ENCODE data around the gene VPS51. TPM values are rescaled to one million over a fixed set of nuclear protein-coding genes. Genes with fewer than 3 reads are reported as not detected.

The VPS51 gene
- total RNA-seq, 2 experiments from 2014 or later: 104 to 116 TPM

DNA sequence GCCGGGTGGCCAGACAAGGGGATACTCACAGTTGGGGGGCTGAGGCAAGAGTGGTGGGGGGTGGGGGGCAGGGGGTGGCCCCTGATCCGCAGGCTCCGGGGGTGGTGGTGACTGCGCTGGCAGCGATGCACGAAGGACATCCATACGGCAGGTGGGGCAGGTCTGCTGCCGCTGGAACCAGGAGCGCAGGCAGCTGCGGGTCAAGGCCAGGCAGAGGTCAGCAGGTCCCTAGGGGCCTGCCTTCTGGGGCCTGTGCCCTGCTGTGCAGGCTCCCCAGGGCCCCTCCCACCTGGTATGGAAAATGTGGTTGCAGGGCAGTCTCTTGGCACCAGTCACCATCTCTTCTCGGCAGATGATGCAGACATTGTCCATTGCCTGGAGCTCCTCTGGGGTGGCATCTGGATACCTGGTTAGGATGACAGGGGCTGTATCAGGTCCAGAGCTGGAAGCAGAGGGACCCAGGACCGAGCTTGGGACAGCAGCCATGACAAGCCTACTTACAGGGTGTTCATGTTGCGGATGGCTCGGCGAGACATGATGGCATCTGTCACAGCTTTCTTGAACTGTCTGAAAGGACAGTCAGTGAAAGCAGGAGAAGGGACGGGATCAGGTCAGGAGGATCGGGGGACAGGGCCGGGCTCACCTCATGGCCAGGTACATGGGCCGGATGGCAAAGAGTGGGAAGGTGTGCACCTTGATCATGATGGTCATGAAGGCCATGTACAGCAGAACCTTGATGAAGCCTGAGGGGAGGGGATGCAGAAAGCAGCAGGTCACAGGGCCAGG, 34.8 kb downstream of the VPS51 start:
- H3K27ac Mint-ChIP-seq: no peak overlapping the region
- H3K4me1 Mint-ChIP-seq: peaks cover 24% of the 10 kb centered on the region
- no peak overlapping the region for H3K4me3 Mint-ChIP-seq
- H3K9me3 Mint-ChIP-seq (ENCODE audit: low read depth): no peaks in the 10 kb centered on the region
- DNase-seq (no peak), ATAC-seq (no peak)
- H3K36me3 Mint-ChIP-seq: peaks cover 13% of the 10 kb centered on the region
- CTCF ChIA-PET: interaction anchor here (1.7 to 1.9 kb wide), 2 partner anchors 14 to 117 kb away, joined by 5 to 8 read pairs; partner anchors contain the start of genes ARL2 and ZNHIT2
- H3K27me3 Mint-ChIP-seq: no peaks in the 10 kb centered on the region

DNA sequence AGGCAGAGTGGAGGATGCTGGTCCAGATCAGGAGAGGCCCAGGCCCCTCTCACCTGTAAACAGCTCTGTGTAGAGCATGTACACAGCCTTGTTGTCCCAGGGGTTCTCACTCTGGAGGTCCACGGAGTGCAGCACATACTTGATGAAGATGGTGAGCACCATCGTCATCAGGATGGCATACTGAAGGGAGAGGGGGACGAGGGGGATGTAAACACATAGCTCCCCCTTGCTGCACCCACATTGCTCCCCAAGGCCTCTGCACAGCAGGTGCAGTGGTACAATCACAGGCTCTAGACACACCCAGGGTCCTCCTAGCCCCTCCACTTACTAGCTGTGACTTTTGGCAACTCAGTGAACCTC, 35.4 kb downstream of the VPS51 start:
- no peak for DNase-seq
- CTCF ChIA-PET: interaction anchor here (1.0 to 1.9 kb wide), 3 partner anchors 14 to 117 kb away, joined by 5 to 8 read pairs (median 6); partner anchors contain the start of genes ARL2, TM7SF2 and ZNHIT2
- H3K36me3 Mint-ChIP-seq: peaks cover 10% of the 10 kb centered on the region
- ATAC-seq: no peak
- no peaks in the 10 kb centered on the region for H3K9me3 Mint-ChIP-seq (ENCODE audit: low read depth)
- H3K4me3 Mint-ChIP-seq: no peak overlapping the region
- H3K4me1 Mint-ChIP-seq: peaks cover 30% of the 10 kb centered on the region
- no peaks in the 10 kb centered on the region for H3K27me3 Mint-ChIP-seq
- H3K27ac Mint-ChIP-seq: no peak overlapping the region

DNA sequence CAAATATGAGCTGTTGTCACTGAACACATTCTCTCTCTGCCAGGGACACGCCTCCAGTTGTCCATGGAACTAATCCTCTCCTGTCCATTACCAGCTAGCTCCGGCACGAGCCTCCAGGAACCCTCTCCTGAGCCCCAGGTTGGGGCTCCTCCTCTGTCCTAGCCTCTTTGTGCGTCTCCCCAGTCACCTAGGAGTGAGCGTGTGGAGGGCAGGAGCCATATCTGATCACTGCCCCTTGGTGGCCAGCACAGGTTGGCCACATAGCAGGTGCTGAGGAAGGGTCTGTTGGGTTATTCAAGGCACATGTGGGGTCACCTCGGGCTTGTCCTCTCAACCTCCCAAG, 35.9 kb downstream of the VPS51 start:
- no peak overlapping the region for H3K27ac Mint-ChIP-seq

DNA sequence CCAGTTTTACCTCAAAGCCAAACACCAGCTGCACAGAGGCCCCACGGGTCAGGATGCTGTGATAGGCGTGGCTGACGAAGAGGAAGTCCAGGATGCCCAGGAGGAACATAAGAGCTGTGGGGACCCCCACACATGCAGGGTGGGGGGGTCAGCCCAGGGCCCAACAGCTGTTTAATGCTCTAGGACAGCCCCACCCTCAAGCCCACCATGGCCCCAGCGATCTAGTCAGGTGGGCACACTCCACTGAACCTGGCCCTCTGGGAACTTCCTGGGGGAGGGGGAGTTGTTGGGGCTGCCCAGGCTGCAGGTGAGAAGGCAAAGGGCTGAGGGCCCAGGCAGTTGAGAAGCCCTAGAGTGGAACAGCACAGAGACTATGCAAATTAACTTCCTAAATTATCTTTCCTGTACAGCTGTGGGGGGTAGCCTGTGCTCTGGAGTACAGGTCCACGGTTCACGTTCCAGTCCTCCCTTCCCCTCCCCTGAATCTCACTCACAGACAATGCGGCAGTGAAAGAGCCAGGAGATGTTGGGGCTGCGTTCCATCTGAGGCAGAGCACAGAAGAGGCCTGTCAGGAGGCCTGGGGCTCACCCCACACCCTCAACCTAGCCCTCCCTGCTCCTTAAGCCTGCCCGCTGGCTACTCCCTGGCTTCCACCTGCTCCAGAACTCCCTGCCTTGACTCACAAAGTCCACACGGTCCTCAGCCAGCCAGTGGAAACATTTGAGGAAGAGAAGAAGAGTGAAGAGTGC, 36.4 kb downstream of the VPS51 start:
- CTCF ChIA-PET: interaction anchor here (1.0 to 4.3 kb wide), 4 partner anchors 15 to 21 kb away, joined by 6 to 31 read pairs (median 18); partner anchors contain the start of genes TM7SF2 and ZNHIT2
- Mint-ChIP-seq H3K27me3 (no peaks in the 10 kb centered on the region), H3K36me3 (peaks cover 5% of the 10 kb centered on the region), H3K4me3 (peak overlapping the region; percentile 96), H3K27ac (peak overlapping the region; percentile 100), H3K9me3 (ENCODE audit: low read depth) (no peaks in the 10 kb centered on the region), H3K4me1 (peaks cover 34% of the 10 kb centered on the region)
- ATAC-seq (no peak), DNase-seq (no peak)

More for the DNA sequence above, 35.9 kb downstream of the VPS51 start:
- Mint-ChIP-seq H3K4me1 (peaks cover 34% of the 10 kb centered on the region), H3K9me3 (ENCODE audit: low read depth) (no peaks in the 10 kb centered on the region), H3K36me3 (peaks cover 7% of the 10 kb centered on the region), H3K4me3 (no peak overlapping the region), H3K27me3 (no peaks in the 10 kb centered on the region)
- ATAC-seq: no peak
- no peak for DNase-seq
- CTCF ChIA-PET: interaction anchor here (1.0 to 1.9 kb wide), 3 partner anchors 15 to 118 kb away, joined by 5 to 8 read pairs (median 6); partner anchors contain the start of genes ARL2, TM7SF2 and ZNHIT2

DNA sequence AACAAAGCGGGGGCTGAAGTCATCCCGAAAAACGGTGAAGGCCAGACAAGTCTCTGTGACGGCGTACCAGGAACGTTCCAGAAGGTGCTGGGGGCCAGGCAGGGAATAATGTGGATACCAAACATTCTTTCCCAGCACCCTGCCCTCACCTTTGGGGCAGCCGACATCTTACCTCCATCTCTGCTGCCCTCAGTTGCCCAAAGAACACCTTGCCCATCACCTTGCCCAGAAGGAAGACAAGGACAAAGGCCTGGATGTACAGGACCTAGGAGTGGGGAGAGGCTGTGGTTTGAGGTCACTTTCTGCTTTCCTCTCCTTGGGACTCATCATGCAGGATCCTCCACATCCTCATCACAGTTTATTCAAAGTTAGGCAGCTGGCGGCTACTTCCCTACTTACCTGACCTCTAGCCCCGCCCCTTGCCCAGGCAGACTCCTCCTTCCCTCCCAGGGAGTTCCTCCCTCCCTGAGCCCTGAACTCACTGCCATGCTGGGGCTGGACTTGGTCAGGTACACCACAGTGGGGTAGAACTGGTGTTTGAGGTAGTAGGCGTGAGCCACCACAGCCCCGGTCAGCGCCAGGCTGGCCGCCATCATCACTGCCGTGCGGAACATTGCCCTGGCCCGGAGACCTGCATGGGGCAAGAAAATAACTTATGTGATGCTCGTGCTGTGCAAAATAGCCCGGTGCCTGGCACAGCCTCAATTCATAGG, 37.1 kb downstream of the VPS51 start:
- Mint-ChIP-seq H3K9me3 (ENCODE audit: low read depth) (no peaks in the 10 kb centered on the region), H3K27me3 (no peaks in the 10 kb centered on the region), H3K4me3 (peak overlapping the region; percentile 96), H3K4me1 (peaks cover 34% of the 10 kb centered on the region), H3K27ac (peak overlapping the region; percentile 100), H3K36me3 (peaks cover 5% of the 10 kb centered on the region)
- ATAC-seq (no peak), DNase-seq (peak; percentile 75)
- CTCF ChIA-PET: interaction anchor here (0.7 to 4.3 kb wide), 5 partner anchors 8 to 22 kb away, joined by 3 to 31 read pairs (median 4); partner anchors contain the start of genes FAU, MRPL49, TM7SF2 and ZNHIT2

DNA sequence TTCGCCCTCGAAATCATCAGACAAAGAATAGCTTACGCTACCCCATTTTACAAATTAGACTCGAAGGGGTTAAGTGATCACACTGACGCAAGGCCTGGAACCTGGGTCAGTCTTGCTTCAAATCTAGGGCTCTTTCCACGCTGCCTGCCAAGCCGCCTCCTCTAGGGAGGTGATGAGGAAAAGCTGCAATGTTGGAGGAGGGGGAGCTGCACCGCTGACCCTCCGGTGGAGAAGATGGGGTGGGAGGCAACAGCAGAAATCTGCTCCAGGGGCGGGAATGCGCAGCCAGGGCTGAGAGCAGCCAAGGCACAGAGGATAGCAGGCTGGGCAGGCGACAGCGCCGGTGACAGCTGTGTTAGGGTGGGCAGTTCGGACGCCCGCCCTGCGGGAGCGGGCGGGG, 37.7 kb downstream of the VPS51 start:
- Mint-ChIP-seq H3K27me3 (no peaks in the 10 kb centered on the region), H3K4me1 (peaks cover 34% of the 10 kb centered on the region), H3K4me3 (peak overlapping the region; percentile 96), H3K36me3 (peaks cover 5% of the 10 kb centered on the region), H3K27ac (peak overlapping the region; percentile 100), H3K9me3 (ENCODE audit: low read depth) (no peaks in the 10 kb centered on the region)
- CTCF ChIA-PET: interaction anchor here (0.7 to 4.3 kb wide), 5 partner anchors 9 to 22 kb away, joined by 3 to 31 read pairs (median 4); partner anchors contain the start of genes FAU, MRPL49, TM7SF2 and ZNHIT2
- ATAC-seq: no peak
- DNase-seq: no peak

DNA sequence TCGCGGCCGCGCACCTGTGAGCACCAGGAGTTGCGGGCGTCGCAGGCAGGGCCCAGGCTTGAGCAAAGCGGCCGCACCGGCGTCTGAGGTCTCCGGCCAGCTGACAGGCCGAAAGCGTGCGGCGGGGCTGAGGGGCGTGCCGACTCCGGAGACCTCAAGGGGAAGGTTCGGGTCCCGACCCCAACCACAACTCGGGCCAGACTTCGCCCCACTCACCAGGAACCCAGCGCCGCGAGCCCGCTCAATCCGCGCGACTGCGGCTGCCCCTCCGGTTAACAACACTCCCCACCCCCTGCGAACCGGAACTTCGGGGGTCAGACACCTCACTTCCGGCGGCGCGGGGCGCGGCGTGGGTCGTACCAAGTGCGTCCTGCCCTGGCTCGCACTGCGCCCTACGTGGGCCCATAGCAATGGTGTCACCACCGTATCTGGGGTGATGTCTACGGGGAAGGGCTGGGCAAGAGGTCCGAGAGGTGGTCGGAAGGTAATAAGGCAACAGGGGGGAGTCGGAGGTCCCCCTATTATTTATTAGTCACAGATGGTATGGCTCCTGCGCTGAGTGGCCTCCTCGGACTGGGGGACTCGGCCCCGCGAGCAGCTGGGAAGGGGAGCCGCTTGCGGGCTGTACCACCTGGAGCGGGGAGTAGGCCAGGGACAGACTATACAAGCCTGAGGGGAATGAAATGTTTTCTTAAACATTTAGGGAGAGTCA, 38.4 kb downstream of the VPS51 start, which contains the start of gene SYVN1:
SYVN1 (minus strand) TSS at position 280 of the 712 bp plus-strand sequence. CDS start 918 bp downstream, outside the sequence.
- DNase-seq: peak; percentile 93
- peak; percentile 82 for ATAC-seq
- peak within 1 kb of the TSS; percentile 96 for H3K4me3 Mint-ChIP-seq
- no peaks in the 10 kb centered on the region for H3K9me3 Mint-ChIP-seq (ENCODE audit: low read depth)
- H3K36me3 Mint-ChIP-seq: peaks cover 5% of the 10 kb centered on the region
- CTCF ChIA-PET: interaction anchor here (0.6 to 4.3 kb wide), 20 partner anchors 9 to 390 kb away, joined by 3 to 31 read pairs (median 4); partner anchors contain the start of genes ARL2, CAPN1, CDC42EP2 and CDCA5
- H3K27me3 Mint-ChIP-seq: no peaks in the 10 kb centered on the region
- H3K4me1 Mint-ChIP-seq: peaks cover 34% of the 10 kb centered on the region
- peak within 1 kb of the TSS; percentile 100 for H3K27ac Mint-ChIP-seq

DNA sequence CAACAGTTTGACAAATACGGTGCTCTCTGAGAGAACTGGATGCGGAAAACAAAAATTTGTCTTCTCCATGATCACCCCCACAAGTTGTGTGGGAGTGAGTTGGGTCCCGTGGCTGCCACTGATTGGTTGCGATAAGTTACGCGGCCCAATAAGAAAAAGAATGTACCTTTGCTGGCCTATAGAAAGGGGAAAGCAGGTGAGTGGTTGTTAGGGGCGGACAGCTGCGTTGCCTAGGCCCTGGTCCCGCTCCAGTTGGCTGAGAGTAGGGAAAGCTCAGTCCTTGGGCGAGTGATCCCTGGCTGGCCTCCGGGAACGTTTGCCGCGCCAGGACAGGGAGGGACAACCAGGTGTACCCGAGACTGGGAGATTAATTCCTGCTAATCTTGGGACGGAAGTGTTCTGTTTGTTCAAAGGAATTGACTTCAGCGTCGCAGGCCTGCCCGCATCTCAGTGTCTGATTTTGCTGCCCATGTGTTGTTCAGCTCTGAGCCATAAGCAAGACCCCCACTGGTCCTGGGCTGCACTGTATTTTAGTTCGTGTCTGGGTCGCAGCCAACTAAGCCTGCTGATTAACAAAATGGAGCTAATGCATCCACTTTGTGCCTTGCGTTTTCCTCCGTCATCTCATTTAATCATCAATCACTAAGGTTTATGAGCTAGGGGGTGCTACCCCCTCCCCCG, 39.1 kb downstream of the VPS51 start:
- CTCF ChIA-PET: interaction anchor here (0.6 to 4.3 kb wide), 24 partner anchors 9 to 391 kb away, joined by 3 to 31 read pairs (median 4); partner anchors contain the start of genes ARL2, CAPN1, CDC42EP2 and CDCA5
- ATAC-seq: peak; percentile 91
- peaks cover 34% of the 10 kb centered on the region for H3K4me1 Mint-ChIP-seq

DNA sequence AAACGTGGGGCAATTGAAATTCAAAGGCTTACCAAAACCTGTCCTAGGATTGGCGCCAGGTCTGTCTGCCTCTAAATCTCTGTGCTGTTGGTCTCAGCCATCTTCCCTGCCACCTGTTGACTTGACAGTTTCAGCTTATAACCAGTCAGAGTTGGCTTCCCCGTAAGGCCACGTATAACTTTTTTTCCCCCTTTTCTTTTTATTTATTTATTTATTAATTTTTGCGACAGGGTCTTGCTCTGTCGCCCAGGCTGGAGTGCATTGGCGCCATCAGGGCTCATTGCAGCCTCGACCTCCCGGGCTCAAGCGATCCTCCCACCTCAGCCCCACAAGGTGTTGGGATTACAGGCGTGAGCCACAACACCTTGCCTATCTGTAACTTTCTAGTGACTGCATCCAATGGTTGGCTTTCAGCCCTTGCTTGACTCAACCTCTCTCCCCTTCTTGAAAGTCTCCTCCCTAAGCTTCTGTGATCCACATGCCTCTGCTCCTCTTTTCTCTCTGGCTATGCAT, 39.7 kb downstream of the VPS51 start:
- CTCF ChIA-PET: interaction anchor here (0.6 to 4.3 kb wide), 22 partner anchors 12 to 391 kb away, joined by 3 to 31 read pairs (median 4); partner anchors contain the start of genes ARL2, CAPN1, CDC42EP2 and CDCA5
- peak overlapping the region; percentile 96 for H3K4me3 Mint-ChIP-seq
- H3K4me1 Mint-ChIP-seq: peaks cover 34% of the 10 kb centered on the region
- no peaks in the 10 kb centered on the region for H3K9me3 Mint-ChIP-seq (ENCODE audit: low read depth)
- H3K27ac Mint-ChIP-seq: peak overlapping the region; percentile 100
- H3K36me3 Mint-ChIP-seq: peaks cover 5% of the 10 kb centered on the region
- ATAC-seq (no peak), DNase-seq (no peak)
- H3K27me3 Mint-ChIP-seq: peaks cover 7% of the 10 kb centered on the region

More for the DNA sequence above, 39.1 kb downstream of the VPS51 start:
- Mint-ChIP-seq H3K4me3 (peak overlapping the region; percentile 96), H3K9me3 (ENCODE audit: low read depth) (no peaks in the 10 kb centered on the region), H3K36me3 (peaks cover 5% of the 10 kb centered on the region), H3K27ac (peak overlapping the region; percentile 100), H3K27me3 (peaks cover 3% of the 10 kb centered on the region)
- DNase-seq: peak; percentile 93

DNA sequence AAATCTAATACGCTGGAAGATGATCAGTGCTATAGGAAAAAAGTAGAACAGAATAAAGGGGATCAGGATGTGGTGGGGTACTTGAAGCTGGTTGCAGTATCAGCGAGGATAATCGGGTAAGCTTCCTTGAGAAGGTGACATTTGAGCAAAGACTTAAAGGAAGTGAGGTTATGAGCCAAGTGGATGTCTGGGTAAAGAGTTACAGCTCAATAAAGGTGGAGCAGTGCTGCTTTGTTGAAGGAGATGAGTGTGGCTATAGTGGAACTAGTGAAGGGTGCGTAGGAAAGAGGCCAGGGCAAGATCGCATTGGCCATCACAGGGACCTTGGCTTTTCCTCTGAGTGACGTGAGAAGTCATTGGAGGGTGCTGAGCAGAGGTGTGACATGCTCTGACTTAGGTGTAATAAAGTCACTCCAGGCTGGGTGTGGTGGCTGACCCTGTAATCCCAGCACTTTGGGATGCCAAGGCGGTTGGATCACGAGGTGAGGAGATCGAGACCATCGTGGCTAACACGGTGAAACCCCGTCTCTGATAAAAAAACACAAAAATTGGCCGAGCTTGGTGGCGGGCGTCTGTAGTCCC, 40.6 kb downstream of the VPS51 start:
- CTCF ChIA-PET: interaction anchor here (0.6 to 4.3 kb wide), 7 partner anchors 11 to 125 kb away, joined by 3 to 31 read pairs (median 5); partner anchors contain the start of genes ARL2 and TM7SF2
- peak overlapping the region; percentile 59 for H3K4me3 Mint-ChIP-seq
- peak overlapping the region; percentile 66 for H3K27ac Mint-ChIP-seq
- H3K27me3 Mint-ChIP-seq: peaks cover 10% of the 10 kb centered on the region
- DNase-seq (no peak), ATAC-seq (no peak)
- peaks cover 34% of the 10 kb centered on the region for H3K4me1 Mint-ChIP-seq
- H3K36me3 Mint-ChIP-seq: no peaks in the 10 kb centered on the region
- no peaks in the 10 kb centered on the region for H3K9me3 Mint-ChIP-seq (ENCODE audit: low read depth)

DNA sequence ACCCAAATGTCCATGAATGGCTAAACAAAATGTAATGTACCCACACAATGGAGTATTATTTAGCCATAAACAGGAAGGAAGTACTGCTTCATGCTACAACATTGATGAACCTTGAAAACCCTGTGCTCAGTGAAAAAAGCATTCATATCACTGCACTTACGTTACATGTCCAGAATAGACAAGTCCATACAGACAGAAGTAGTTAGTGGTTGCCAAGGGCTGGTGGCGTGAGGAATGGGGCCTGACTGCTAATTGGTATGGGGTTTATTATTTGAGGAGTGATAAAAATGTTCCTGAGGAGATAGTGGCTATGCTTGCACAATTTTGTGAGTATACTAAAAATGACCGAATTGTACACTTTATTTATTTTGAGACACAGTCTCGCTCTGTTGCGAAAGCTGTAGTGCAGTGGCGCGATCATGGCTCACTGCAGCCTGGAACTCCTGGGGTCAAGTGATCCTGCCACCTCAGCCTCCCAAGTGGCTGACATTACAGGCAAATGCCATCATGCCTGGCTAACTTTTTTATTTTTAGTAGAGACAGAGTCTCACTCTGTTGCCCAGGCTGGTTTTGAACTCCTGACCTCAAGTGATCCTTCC, 46.0 kb downstream of the VPS51 start:
- H3K27ac Mint-ChIP-seq: no peak overlapping the region
- CTCF ChIA-PET: no interaction called here

More for the DNA sequence above, 46.0 kb downstream of the VPS51 start:
- H3K4me1 Mint-ChIP-seq: no peaks in the 10 kb centered on the region
- peaks cover 25% of the 10 kb centered on the region for H3K27me3 Mint-ChIP-seq
- H3K4me3 Mint-ChIP-seq: no peak overlapping the region
- no peaks in the 10 kb centered on the region for H3K36me3 Mint-ChIP-seq
- no peaks in the 10 kb centered on the region for H3K9me3 Mint-ChIP-seq (ENCODE audit: low read depth)
- DNase-seq (no peak), ATAC-seq (no peak)

All from activated CD8-positive, alpha-beta memory T cell treated with anti-CD3 and anti-CD28 coated beads, Interleukin-2, amount 10 ng/mL, durations not matched to agents 7 days and 5 days (primary cell).